Activated B cell treated with CpG ODN at 0.5 μM for 24 hours (primary cell): ENCODE data around the gene PCNT. TPM values are rescaled to one million over a fixed set of nuclear protein-coding genes. Genes with fewer than 3 reads are reported as not detected.

Experiments
- ATAC-seq: fragments of 200-7000 bp; cut with Tn5 transposase; one replicate; pipeline ENCODE4 v1.10.0; 2021; ENCODE audit warnings: low read depth, mild to moderate bottlenecking, moderate library complexity
- CTCF ChIA-PET: fragments of 350-600 bp; sonication (Branson Sonifier 250); formaldehyde crosslinking; loops from one replicate; lab custom pipeline; 2021; ENCODE audit warnings: antibody characterized with exemption; lab: Charles Lee
- POLR2A ChIA-PET: fragments of 350-600 bp; sonication (Branson Sonifier 250); formaldehyde crosslinking; loops from one replicate; lab custom pipeline; 2021; ENCODE audit warnings: antibody characterized with exemption; lab: Charles Lee
- DNase-seq: peaks from one replicate; pipeline ENCODE4 v3.0.0; 2022
- H3K27ac Mint-ChIP-seq: one replicate; pipeline ENCODE4 v1.8.0; 2020; ENCODE audit warnings: mixed read lengths
- H3K27me3 Mint-ChIP-seq: one replicate; pipeline ENCODE4 v1.8.0; 2021; ENCODE audit warnings: mixed read lengths
- H3K36me3 Mint-ChIP-seq: one replicate; pipeline ENCODE4 v1.8.0; 2021; ENCODE audit warnings: low read depth, mixed read lengths
- H3K4me1 Mint-ChIP-seq: one replicate; pipeline ENCODE4 v1.8.0; 2021; ENCODE audit warnings: mixed read lengths
- H3K4me3 Mint-ChIP-seq: one replicate; pipeline ENCODE4 v1.8.0; 2020; ENCODE audit warnings: mild to moderate bottlenecking, mixed read lengths
- H3K9me3 Mint-ChIP-seq: one replicate; pipeline ENCODE4 v1.8.0; 2020; ENCODE audit warnings: mixed read lengths
- intact Hi-C: fragments of 100-400 bp; cut with micrococcal nuclease; formaldehyde crosslinking; loops from one replicate; pipeline ENCODE4 v1.15.1; 2024
- total RNA-seq: library from RNA; stranded (reverse); gene quantifications from 2 replicates; pipeline ENCODE4 v1.2.3, GENCODE V29; 2022
- TF ChIP-seq, protein P1 (sequence below): fragments of 200-600 bp; IDR thresholded peaks from one replicate; pipeline ENCODE4 v1.8.0; 2022; ENCODE audit warnings: antibody characterized with exemption, mild to moderate bottlenecking

The PCNT gene
- total RNA-seq, 1 donor from 2014 or later: 39.7 TPM

DNA sequence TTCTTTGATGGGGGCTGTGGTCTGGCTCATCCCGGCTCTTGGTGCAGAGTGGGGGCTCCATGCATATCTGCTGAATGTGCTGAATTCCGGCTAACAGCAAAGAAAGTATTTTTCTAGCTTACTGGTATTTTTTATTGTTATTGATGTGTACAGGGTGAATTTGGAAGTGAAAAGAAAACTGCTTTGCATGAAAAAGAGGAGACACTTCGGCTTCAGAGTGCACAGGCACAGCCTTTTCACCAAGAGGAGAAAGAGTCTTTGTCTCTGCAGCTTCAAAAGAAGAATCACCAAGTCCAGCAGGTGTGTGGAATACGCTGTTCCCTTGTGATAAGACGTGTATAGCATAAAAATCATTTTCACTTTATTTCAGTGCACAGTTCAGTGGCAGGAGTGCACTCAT is 57.6 kb downstream of the PCNT start:
- TF ChIP-seq, protein P1, sequence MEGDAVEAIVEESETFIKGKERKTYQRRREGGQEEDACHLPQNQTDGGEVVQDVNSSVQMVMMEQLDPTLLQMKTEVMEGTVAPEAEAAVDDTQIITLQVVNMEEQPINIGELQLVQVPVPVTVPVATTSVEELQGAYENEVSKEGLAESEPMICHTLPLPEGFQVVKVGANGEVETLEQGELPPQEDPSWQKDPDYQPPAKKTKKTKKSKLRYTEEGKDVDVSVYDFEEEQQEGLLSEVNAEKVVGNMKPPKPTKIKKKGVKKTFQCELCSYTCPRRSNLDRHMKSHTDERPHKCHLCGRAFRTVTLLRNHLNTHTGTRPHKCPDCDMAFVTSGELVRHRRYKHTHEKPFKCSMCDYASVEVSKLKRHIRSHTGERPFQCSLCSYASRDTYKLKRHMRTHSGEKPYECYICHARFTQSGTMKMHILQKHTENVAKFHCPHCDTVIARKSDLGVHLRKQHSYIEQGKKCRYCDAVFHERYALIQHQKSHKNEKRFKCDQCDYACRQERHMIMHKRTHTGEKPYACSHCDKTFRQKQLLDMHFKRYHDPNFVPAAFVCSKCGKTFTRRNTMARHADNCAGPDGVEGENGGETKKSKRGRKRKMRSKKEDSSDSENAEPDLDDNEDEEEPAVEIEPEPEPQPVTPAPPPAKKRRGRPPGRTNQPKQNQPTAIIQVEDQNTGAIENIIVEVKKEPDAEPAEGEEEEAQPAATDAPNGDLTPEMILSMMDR: no peak
- intact Hi-C loops: no loop called here
- ATAC-seq (no peak), DNase-seq (no peak)
- Mint-ChIP-seq H3K9me3 (peaks cover 5% of the 10 kb centered on the region), H3K4me1 (no peaks in the 10 kb centered on the region), H3K27me3 (no peaks in the 10 kb centered on the region), H3K27ac (no peak overlapping the region), H3K36me3 (peaks cover 62% of the 10 kb centered on the region), H3K4me3 (no peak overlapping the region)
- POLR2A ChIA-PET: no interaction called here
- CTCF ChIA-PET: no interaction called here

DNA sequence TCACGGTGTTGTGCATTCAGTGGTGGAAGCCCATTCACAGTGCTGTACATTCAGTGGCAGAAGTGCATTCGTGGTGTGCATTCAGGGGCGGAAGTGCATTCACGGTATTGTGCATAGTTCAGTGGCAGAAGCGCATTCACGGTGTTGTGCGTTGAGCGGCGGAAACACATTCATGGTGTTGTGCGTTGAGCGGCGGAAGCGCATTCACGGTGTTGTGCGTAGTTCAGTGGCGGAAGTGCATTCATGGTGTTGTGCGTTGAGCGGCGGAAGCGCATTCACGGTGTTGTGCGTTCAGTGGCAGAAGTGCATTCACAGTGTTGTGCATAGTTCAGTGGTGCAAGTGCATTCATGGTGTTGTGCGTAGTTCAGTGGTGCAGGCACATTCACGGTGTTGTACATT is 60.6 kb downstream of the PCNT start:
- POLR2A ChIA-PET: no interaction called here
- ATAC-seq (no peak), DNase-seq (no peak)
- no peaks in the 10 kb centered on the region for H3K27me3 Mint-ChIP-seq
- H3K36me3 Mint-ChIP-seq: peaks cover 62% of the 10 kb centered on the region
- no peak overlapping the region for H3K27ac Mint-ChIP-seq
- CTCF ChIA-PET: no interaction called here
- H3K4me3 Mint-ChIP-seq: no peak overlapping the region
- intact Hi-C loops: no loop called here
- peaks cover 4% of the 10 kb centered on the region for H3K9me3 Mint-ChIP-seq
- no peaks in the 10 kb centered on the region for H3K4me1 Mint-ChIP-seq
- TF ChIP-seq, protein P1: no peak

DNA sequence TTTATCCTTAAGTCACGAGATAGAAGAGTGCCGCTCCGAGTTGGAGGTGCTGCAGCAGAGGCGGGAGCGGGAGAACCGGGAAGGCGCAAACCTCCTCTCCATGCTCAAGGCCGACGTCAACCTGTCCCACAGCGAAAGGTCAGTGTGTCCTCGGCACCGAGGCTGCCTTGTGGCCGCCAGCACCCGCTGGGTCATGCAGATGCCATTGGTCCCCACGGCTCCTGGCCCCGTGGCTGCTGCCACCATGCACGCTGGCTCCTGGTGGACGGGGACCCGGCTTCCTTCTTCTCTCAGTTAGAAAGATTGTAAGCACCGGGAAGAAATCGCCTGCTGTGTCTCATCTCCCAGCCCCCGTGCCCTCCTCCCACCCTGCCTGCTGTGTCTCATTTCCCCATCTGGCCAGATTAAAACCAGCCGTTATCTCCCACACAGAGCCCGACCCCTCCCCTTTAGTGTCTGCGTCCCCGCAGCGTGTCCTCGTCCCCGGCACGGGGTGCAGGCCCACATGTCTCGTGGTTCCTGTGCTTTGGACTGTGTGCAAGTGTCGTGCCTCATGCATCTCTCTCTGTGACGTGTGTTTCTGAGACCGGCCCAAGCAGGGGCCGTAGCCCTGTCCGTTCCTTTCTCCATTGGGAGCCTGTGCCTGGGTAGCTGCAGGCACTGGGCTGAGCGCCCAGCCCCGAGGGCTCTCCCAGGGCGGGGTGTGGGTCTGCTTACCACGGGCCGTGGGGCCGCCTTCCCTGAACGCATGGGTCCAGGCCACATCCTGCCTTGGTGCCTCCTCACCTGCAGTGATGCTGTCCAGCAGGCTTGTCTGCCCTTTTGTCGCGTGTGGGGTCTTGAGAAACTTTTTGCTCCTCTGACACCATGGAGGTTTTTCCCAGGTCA is 62.1 kb downstream of the PCNT start:
- no peak for ATAC-seq
- CTCF ChIA-PET: no interaction called here
- Mint-ChIP-seq H3K4me3 (no peak overlapping the region), H3K9me3 (peaks cover 2% of the 10 kb centered on the region), H3K36me3 (peaks cover 69% of the 10 kb centered on the region), H3K27me3 (no peaks in the 10 kb centered on the region), H3K4me1 (no peaks in the 10 kb centered on the region), H3K27ac (no peak overlapping the region)
- intact Hi-C loops: no loop called here
- DNase-seq: no peak
- POLR2A ChIA-PET: interaction anchor here (0.6 kb wide), 1 partner anchor 95 kb away, joined by 4 read pairs; no protein-coding TSS in a partner anchor
- TF ChIP-seq, protein P1: no peak

- Mint-ChIP-seq H3K4me1 (no peaks in the 10 kb centered on the region), H3K4me3 (no peak overlapping the region), H3K36me3 (peaks cover 70% of the 10 kb centered on the region), H3K27me3 (no peaks in the 10 kb centered on the region), H3K9me3 (peaks cover 2% of the 10 kb centered on the region), H3K27ac (no peak overlapping the region)
- no peak for DNase-seq
- no peak for ATAC-seq
- intact Hi-C loops: no loop called here
- CTCF ChIA-PET: no interaction called here
- POLR2A ChIA-PET: interaction anchor here (0.6 kb wide), 1 partner anchor 96 kb away, joined by 4 read pairs; no protein-coding TSS in a partner anchor
- TF ChIP-seq, protein P1: no peak
Measured at GRCh38 chr21:46386734-46387088, 62.8 kb downstream of the PCNT start.

DNA sequence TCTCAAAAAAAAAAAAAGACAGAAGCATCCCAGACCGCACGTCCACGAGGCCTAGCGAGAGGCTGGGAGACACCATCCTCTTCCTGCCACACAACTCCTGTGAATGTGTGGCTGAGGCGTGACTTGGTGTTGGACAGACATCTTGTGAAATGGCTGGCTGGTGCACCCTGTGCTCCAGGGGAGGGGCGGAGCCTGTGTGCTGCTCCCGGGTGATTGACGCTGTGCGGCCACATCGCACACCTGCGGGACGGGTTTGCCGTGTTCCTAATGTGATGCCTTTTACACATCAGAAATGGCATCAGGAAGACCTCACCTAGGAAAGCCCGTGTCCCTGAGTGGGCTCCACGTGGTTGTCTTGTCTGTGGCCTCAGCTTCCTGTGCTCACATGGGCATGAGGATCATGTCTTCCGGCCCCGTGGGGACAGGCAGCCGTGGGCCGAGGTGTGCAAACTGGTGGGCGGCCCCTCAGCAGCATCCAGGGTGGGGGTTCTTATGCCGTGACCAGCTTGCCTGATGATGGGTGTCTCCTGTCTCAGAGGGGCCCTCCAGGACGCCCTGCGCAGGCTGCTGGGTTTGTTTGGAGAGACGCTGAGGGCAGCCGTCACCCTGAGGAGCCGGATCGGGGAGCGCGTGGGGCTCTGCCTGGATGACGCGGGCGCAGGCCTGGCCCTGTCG is 64.4 kb downstream of the PCNT start:
- ATAC-seq (no peak), DNase-seq (no peak)
- H3K27me3 Mint-ChIP-seq: no peaks in the 10 kb centered on the region
- no peak overlapping the region for H3K4me3 Mint-ChIP-seq
- peaks cover 72% of the 10 kb centered on the region for H3K36me3 Mint-ChIP-seq
- CTCF ChIA-PET: no interaction called here
- no peaks in the 10 kb centered on the region for H3K9me3 Mint-ChIP-seq
- POLR2A ChIA-PET: no interaction called here
- TF ChIP-seq, protein P1: no peak
- intact Hi-C loops: no loop called here
- H3K4me1 Mint-ChIP-seq: no peaks in the 10 kb centered on the region
- no peak overlapping the region for H3K27ac Mint-ChIP-seq
